ENCODE measurements around the gene ANO10. TPM values are rescaled to one million over a fixed set of nuclear protein-coding genes. Genes with fewer than 3 reads are reported as not detected.
"Not testable (repeated sequence)": the region's sequence is repeated elsewhere in the genome, so short reads cannot be mapped to it uniquely, and the experiment has no call there.

The ANO10 gene
- total RNA-seq, 1 donor from 2014 or later = 24.9 TPM

DNA sequence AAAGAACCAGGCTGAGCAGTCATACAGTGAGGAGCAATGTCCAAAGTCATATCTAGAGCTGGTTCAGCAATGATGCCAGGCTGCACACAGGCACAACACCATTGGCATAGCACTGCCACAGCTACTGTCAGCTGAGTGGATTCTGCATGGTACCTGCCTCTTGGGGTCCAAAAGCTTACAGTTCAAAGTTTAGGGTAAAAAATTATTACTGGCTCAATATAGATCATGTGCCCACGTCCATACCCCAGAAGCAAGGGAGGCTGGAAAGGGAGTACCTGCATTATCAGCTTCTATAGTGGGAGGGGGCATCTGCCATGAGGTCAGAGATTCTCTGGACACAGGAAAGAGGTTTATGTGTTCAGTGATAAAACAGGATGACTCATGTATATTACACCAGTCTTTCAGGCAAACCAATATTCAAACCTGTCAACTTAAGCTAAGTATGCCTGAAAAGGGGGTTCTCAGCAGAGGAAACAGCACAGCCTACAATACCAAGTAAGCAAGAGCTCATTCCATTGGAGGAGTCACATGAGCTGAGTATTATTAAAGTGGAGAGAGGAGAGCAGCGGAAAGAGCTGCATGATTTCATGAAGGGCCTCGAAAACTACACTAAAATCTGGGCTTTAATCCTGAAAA lies 99.0 kb downstream of the ANO10 start:
- Histone ChIP-seq H3K27ac (no peak overlapping the region), H3K4me3 (no peak overlapping the region), H3K36me3 (peaks cover 4 to 11% of the 10 kb centered on the region in 2 donors), H3K27me3 (no peaks in the 10 kb centered on the region), H3K9me3 (no peaks in the 10 kb centered on the region), H3K4me1 (no peaks in the 10 kb centered on the region)
- intact Hi-C loops (cut with DNase I) = no loop called here
- TF ChIP-seq, protein P1, sequence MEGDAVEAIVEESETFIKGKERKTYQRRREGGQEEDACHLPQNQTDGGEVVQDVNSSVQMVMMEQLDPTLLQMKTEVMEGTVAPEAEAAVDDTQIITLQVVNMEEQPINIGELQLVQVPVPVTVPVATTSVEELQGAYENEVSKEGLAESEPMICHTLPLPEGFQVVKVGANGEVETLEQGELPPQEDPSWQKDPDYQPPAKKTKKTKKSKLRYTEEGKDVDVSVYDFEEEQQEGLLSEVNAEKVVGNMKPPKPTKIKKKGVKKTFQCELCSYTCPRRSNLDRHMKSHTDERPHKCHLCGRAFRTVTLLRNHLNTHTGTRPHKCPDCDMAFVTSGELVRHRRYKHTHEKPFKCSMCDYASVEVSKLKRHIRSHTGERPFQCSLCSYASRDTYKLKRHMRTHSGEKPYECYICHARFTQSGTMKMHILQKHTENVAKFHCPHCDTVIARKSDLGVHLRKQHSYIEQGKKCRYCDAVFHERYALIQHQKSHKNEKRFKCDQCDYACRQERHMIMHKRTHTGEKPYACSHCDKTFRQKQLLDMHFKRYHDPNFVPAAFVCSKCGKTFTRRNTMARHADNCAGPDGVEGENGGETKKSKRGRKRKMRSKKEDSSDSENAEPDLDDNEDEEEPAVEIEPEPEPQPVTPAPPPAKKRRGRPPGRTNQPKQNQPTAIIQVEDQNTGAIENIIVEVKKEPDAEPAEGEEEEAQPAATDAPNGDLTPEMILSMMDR (IDR thresholded peaks at IDR 0.05) = no peak
- no peak for DNase-seq (ENCODE audit: low spot score in 2 of 2)

DNA sequence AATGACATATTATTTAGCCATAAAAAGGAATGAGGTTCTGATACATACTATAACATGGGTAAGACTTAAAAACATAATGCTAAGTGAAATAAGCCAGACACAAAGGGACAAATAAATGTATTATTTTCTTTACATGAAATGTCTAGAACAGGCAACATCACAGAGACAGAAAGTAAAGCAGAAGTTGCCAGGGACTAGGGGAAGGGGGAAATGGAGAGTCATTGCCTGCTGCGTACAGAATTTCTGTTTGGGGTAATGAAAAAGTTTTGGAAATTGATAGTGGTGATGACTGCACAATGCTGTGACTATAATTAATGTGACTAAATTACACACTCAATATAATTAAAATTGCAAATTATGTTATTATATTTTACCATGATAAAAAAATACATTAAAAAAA lies 99.9 kb downstream of the ANO10 start:
- TF ChIP-seq, protein P1 (IDR thresholded peaks at IDR 0.05) = no peak
- H3K4me1 ChIP-seq = no peaks in the 10 kb centered on the region
- DNase-seq (ENCODE audit: low spot score in 2 of 2) = no peak
- intact Hi-C loops (cut with DNase I) = no loop called here
- no peaks in the 10 kb centered on the region for H3K9me3 ChIP-seq
- H3K36me3 ChIP-seq = peaks cover 4 to 11% of the 10 kb centered on the region in 2 donors
- no peaks in the 10 kb centered on the region for H3K27me3 ChIP-seq
- H3K27ac ChIP-seq = no peak overlapping the region
- H3K4me3 ChIP-seq = no peak overlapping the region

DNA sequence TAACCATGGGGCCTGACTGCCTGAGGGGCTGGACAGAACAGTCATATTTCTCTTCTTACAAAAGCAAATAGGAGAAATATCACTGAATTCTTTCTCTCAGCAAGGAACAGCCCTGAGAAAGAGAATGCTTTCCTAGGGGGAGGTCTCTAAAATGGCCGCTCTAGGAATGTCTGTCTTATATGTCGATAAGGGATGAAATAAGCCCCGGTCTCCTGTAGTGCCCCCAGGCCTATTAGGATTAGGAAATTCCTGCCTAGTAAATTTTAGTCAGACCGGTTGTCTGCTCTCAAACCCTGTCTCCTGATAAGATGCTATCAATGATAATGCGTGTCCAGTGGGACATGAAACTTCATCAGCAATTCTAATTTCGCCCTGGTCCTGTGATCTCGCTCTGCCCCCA lies 103.3 kb downstream of the ANO10 start:
- H3K27ac ChIP-seq; H3K27me3 ChIP-seq; H3K9me3 ChIP-seq; H3K4me1 ChIP-seq; H3K36me3 ChIP-seq; intact Hi-C loops (cut with DNase I); H3K4me3 ChIP-seq; DNase-seq (ENCODE audit: low spot score in 2 of 2): not testable (repeated sequence)

DNA sequence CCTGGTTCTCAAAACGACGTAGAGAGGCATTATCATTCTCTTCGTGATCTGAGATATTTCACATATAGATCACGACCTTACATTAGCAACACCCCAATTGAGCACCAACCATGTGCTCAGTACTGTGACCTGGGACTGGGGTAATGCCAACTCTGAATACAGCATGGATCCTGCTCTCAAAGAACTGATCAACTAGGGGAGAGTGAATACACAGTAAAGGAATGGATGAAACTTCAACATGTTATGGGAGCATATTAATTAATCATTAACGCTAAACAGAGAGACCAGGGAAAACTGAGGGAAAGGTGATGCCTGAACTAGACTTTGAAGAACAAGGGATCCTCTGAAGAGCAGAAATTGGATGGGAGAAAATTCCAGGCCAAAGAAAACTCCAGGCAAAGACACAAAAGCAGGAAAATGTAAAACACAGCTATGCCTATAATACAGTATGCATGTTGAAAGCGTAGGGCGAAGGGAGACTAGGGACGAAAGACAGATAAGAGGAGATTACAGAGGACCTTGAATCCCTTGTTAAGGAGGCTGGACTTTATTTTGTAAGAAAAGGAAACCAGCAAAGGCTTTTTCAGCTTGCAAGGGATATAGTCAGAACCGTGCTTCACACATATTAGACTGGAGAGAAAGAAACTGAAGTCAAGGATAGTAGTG lies 105.7 kb downstream of the ANO10 start:
- no peak for DNase-seq (ENCODE audit: low spot score in 2 of 2)
- no peak overlapping the region for H3K27ac ChIP-seq
- H3K27me3 ChIP-seq = no peaks in the 10 kb centered on the region
- H3K4me3 ChIP-seq = no peak overlapping the region
- H3K9me3 ChIP-seq = no peaks in the 10 kb centered on the region
- H3K36me3 ChIP-seq = peaks cover 4 to 8% of the 10 kb centered on the region in 2 donors
- no peaks in the 10 kb centered on the region for H3K4me1 ChIP-seq
- TF ChIP-seq, protein P1 (IDR thresholded peaks at IDR 0.05) = no peak
- intact Hi-C loops (cut with DNase I) = no loop called here

DNA sequence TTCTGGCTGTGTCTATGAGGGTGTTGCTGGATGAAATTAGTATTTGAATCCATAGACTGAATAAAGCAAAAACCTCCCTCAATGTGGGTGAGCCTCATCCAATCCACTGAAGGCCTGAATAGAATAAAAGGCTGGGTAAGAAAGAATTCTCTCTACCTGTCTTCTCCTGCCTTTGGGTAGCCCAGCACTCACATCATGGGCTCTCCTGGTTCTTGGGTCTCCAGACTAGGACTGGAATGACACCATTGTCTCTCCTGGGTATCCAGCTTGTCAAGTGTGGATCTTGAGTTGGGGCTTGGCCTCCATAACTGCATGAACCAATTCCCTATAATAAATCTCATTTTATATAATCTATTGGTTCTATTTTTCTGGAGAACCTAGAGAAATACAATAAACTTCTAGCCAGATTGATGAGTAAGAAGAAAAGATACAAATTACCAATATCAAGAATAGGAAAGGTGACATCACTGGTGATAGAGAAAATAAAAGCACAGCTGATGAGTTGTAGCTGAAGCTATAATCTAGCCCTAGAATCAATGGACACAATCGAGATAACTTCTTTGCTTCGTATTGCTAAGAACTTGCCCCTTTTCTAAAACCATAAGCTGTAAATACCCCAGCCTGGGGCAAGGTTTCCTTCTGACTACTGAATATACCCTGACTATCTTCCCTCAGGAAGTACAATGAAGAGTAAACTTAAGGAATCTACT lies 106.4 kb downstream of the ANO10 start:
- Histone ChIP-seq H3K4me3 (no peak overlapping the region), H3K27me3 (no peaks in the 10 kb centered on the region), H3K9me3 (no peaks in the 10 kb centered on the region), H3K27ac (no peak overlapping the region), H3K36me3 (peaks cover 4 to 6% of the 10 kb centered on the region in 2 donors), H3K4me1 (no peaks in the 10 kb centered on the region)
- intact Hi-C loops (cut with DNase I) = no loop called here
- TF ChIP-seq, protein P1 (IDR thresholded peaks at IDR 0.05) = no peak
- DNase-seq (ENCODE audit: low spot score in 2 of 2) = no peak
